Coronary artery (tissue), 2 donors: Measurements from ENCODE around the gene SIGLEC6.

Experiments
- DNase-seq: peaks from one replicate; pipeline ENCODE4 v3.0.0-alpha.2; 2017; ENCODE audit warnings: low spot score
- H3K27ac ChIP-seq, 2 donors: fragments of 200-600 bp; sonication (generic); one replicate each; pipeline ENCODE4 v1.5.1; 2016 to 2019
- H3K4me3 ChIP-seq: fragments of 200-600 bp; sonication (generic); 2 replicates; pipeline ENCODE4 v1.5.1; 2016; ENCODE audit warnings: mild to moderate bottlenecking, moderate library complexity
- TF ChIP-seq, protein P1 (sequence below): fragments of 200-600 bp; sonication (generic); IDR thresholded peaks from one replicate; pipeline ENCODE4 v1.5.1; 2019; ENCODE audit warnings: antibody characterized with exemption

SIGLEC6 gene

DNA sequence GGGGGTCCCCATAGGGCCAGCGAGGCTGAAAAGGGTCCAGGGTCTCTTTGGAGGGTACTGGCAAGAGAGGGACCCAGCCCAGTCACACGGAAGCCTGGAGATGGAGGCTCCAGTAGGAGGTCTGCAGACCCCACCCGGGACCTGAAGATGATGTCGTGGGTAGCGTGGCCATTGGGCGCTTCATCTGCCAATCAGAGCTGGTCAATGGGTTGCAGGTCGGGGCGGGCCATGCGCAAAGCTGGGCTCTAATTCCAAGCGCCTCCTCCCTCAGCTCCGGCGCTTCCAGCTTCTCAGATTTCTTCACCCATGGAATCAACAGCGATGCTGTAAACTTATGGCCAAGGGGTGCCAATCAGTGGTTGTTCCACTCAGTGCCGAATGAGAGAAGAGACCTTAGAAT is 40.8 kb downstream of the SIGLEC6 start:
- TF ChIP-seq, protein P1, sequence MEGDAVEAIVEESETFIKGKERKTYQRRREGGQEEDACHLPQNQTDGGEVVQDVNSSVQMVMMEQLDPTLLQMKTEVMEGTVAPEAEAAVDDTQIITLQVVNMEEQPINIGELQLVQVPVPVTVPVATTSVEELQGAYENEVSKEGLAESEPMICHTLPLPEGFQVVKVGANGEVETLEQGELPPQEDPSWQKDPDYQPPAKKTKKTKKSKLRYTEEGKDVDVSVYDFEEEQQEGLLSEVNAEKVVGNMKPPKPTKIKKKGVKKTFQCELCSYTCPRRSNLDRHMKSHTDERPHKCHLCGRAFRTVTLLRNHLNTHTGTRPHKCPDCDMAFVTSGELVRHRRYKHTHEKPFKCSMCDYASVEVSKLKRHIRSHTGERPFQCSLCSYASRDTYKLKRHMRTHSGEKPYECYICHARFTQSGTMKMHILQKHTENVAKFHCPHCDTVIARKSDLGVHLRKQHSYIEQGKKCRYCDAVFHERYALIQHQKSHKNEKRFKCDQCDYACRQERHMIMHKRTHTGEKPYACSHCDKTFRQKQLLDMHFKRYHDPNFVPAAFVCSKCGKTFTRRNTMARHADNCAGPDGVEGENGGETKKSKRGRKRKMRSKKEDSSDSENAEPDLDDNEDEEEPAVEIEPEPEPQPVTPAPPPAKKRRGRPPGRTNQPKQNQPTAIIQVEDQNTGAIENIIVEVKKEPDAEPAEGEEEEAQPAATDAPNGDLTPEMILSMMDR, result no peak
- no peak overlapping the region for H3K4me3 ChIP-seq
- H3K27ac ChIP-seq, result no peak overlapping the region
- peak; percentile 45 for DNase-seq

DNA sequence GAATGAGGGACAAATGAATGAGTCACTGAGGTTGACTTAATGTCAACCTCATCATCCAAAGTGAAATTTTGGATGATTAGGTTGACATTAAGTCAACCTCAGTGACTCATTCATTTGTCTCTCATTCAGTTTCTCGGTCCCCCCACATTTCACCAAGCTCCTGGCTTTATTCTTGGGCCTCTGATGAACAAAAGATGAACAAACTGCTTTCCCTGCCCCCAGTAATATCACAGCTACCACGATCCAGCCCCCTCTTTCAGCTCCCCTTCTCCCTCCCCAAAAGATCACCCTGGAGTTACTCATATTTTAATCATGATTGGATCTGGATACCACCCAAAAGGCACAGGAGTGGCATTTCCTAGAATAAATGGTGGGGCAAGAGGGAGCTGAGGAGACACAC is 42.4 kb downstream of the SIGLEC6 start:
- H3K27ac ChIP-seq, result no peak overlapping the region
- TF ChIP-seq, protein P1, result no peak
- no peak for DNase-seq
- H3K4me3 ChIP-seq, result no peak overlapping the region

DNA sequence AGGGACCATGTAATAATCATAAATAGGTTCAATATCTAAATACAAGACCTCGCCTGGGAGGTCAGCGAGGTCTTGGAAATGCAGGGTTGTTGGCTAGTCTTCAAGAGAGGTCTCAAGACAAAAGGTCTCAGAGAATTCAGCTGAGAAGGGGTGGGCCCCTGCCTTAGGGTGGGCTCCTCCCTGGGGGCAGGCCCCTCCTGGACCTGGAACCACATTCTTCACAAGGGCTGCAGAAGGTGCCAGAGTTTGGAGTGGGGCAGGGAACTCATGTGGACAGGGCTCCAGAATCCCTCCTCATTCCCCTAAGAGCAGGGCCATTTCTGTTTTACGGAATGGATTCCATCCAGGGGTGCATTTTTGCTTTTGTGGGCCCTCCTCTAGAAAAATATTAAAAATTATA is 43.0 kb downstream of the SIGLEC6 start:
- peak; percentile 31 for DNase-seq
- Histone ChIP-seq H3K27ac (no peak overlapping the region), H3K4me3 (no peak overlapping the region)
- TF ChIP-seq, protein P1, result no peak

DNA sequence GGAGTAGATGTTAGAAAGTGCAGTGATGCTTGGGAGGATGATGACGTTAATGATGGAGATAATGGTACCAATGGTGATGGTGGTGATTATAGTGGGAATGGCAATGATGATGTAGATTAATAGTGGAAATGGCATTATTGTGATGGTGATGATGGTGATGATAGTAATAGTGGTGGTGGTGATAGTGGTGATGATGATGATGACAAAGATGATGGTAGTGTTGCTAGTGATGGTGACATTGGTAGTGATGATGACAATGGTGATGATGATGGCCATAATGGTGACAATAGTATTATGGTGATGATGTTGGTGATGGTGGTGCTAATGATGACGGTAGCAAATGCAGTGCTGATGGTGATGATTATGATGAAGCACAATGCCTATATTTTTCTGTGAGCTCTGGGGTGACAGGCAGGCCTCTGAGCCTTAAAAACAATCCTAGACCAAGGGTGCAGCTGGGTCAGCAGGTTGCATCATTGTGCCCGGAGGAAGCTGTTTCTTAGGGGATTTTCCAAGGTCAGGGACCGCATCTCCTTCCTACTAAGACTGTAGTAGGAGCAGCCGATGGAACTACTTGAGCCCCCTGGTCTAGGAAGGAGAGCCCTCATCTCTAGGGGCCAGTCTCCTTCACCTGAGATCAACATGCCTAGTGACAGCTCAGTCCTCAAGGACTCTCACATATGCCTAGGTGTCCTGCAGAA is 45.4 kb downstream of the SIGLEC6 start:
- H3K27ac ChIP-seq, result no peak overlapping the region
- H3K4me3 ChIP-seq, result no peak overlapping the region
- TF ChIP-seq, protein P1, result no peak
- DNase-seq, result no peak

DNA sequence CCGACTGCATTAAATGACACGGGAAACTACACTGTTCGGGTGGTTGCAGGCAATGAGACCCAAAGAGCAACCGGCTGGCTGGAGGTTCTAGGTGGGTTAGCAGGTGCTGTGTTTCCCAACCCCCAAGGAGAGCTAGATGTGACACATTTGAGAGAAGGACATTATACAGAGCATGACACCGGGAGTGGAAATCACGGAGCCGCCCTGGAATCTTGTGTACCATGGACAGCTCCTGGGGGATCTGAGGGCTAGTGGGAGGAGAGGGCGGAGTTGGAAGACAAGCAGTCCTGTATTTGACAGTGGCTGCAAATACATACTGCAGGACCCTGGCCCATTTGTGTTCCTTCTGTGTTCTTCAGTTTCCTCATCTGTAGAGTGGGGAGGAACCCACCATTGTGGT is 50.9 kb downstream of the SIGLEC6 start:
- H3K4me3 ChIP-seq, result no peak overlapping the region
- no peak for DNase-seq

DNA sequence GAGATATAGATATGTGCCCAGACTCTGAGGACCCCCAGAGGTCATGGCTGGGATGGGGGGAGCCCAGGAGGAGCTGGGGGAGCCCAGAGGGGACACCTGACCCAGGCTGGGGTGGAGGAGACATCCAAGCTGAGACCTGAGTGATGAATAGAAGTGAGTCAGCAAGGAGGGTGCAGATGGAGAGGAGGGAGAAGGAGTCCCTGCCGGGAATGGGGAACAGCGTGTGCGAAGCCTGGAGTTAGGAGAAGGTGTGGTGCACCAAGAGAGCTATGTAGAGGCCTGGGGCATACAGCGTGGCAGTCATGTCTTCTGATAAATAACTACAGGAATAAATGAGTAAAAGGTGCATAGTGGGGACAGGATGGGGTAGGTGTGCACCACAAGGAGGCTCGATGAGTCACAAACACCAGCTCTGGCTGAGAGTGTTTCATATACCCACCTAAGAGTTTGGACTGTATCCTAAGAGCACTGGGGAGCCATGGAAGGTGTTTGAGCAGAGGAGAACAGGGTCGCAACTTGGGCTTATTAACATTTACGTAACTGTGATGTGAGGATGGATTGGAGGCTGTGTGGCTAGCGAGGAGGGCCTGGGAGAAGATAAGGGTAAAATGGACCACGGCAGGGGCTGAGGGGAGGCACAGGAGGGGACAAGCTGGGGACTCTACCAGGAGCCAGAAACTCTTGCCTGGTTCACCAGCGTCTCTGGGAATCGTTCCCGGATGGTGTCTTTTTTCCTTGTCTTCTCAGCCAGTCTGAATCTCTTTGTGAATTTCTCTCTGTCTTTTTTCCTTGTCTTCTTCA is 51.7 kb downstream of the SIGLEC6 start:
- TF ChIP-seq, protein P1, result no peak
- H3K27ac ChIP-seq, result no peak overlapping the region
- DNase-seq, result no peak
- H3K4me3 ChIP-seq, result no peak overlapping the region

More for the DNA sequence above, 50.9 kb downstream of the SIGLEC6 start:
- TF ChIP-seq, protein P1, result no peak
- no peak overlapping the region for H3K27ac ChIP-seq
